ENCODE results near the gene DDX25. TPM values are rescaled to one million over a fixed set of nuclear protein-coding genes. Genes with fewer than 3 reads are reported as not detected.

The DDX25 gene
- not detected in 2 replicates for total RNA-seq

DNA sequence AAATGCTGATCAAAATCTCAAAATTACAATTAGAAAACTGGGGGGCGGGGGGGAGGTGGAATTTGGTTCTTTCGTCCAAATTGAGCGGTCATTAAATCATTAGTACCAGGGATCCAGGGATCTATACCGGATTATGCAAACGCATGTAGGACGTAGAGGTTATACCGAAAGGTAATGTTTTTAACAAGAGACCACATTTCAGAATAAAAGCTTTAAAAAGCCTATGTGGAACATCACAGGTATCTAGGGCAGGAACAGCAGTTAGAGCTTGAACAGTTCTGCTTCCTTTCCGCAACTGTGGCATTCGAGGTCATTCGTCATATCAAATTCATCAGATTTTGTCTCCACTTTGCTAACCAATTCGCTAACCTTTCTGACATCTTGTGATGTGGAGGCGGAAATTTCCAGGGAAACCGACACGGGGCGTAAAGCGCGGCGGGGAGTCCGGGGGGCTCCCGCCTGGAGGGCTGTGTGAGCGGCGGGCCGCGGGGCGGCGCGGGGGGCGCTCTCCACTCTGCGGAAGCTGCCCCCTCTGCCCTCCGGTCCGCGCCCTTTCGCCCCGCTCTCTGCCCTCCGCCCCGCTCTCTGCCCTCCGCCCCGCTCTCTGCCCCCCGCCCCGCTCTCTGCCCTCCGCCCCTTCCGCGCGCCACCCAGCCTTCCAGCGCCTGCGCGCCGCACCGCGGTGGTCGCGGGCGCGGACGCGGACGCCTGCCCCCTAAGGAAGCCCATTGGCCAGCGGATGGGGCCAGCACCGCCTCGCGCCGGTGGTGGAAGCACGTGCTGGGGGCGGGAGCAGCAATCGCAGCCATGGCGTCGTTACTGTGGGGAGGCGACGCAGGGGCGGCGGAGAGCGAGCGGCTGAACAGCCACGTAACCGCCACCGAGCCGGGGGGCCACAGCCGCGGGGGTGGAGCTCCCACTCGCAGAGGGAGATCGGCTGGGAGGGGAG is at the start of gene DDX25:
DDX25 (plus strand) TSS at position 798 of the 949 bp plus-strand sequence; CDS start at position 808, 10 bp downstream.

DNA sequence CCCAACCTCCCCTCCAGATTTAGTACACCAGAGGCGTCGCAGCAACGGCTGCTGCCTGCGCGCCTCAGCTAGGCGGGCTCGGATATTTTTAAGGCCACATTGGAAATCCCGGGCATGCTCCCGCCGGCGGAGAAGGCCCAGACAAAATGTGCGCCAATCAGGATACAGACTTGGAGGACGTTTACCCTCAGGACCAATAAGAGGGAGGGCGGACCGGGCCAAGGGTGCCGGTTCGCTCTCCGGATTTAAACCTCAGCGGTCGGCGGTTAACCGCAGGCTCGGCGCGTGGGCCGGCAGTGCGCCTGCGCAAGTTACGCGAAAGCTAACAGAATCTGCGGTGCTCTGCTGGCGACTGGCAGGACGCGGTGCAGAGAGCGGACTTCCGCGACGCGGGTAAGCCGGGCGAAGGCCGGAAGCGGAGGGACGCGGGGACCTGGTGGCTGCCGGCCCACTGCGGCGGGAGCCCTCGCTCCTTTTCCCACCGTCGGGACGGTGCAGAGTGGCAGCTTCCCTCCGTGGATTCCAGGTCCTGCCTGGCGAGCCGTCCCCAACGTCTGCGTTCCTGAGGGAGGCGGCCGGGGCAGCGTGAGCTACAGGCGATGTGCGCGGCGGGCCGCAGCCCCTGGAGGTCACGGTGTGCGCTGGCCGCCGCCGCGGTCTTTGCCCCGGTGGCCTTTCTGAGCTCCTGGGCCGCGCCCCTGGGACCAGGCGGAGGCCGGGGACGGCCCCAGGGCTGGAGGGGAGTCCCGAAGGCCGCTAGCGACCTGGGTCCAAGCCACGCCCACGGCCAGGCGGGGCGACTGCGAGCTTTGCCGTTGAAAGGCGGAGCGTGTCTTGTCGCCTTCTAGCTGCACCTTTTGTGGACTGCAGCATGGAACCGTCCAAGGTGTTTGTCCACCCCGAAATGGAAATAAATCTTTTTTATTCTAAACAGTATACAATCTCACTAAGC is 16.7 kb upstream of the DDX25 start, which contains the start of gene HYLS1:
HYLS1 (plus strand) TSS at position 296 of the 952 bp plus-strand sequence. CDS start 11,701 bp downstream, outside the sequence.

GRCh38 chr11:125902927-125903710 is 1.2 kb upstream of the DDX25 start, which contains the start of gene PUS3:
Gene PUS3, minus strand, starts transcription at chr11:125903206. Its CDS starts 6,922 bp downstream, at chr11:125896284.

DNA sequence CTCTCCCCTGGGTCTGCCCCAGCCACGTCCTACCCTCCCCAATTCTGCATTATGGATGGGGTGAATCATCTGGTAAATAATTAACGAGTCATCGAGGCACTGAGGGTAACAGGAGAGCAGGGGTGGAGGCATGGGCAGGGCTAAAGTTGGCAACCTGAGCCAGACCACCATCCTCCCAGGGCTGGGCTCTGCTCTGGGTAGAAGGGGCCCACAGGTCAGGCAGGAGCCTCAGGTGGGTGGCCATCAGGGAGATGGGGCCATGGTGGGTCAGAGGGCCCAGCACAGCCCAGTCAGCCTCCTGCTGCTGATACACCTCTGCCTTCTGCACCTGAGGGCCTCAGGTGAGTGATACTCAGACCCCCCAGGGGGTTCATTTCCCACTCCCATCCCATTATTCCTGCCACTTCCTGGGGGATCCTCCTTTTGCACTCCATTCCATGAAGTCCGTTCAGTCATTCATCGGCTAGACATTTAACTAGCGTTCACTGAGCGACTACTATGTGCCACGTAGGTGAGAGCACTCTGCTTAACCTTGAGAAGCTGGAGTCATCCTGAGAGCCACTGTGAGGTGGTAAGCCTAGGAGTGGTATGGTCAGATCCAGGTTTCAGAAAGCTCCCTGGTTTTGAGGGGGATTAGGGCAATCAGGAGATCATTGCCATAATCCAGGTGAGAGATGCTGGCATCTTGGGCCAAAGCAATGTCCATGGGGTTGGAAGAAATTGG is 41.7 kb downstream of the DDX25 start, which contains the start of gene VSIG10L2:
VSIG10L2 (plus strand) TSS at position 248 of the 724 bp plus-strand sequence; CDS start at position 260, 12 bp downstream.

Other genes starting within 250 kb of the DDX25 start
- gene ACRV1, start 223.7 kb upstream of the DDX25 start, total RNA-seq = not detected in 2 replicates
- not detected in 2 replicates for gene PATE1, start 158.2 kb upstream of the DDX25 start, total RNA-seq
- gene PATE2, start 125.7 kb upstream of the DDX25 start, total RNA-seq = 0.19 and 0.65 TPM in 2 replicates
- not detected in 2 replicates for gene PATE3, start 116.4 kb upstream of the DDX25 start, total RNA-seq
- gene PATE4, start 71.2 kb upstream of the DDX25 start, total RNA-seq = not detected in 2 replicates
- gene HYLS1, start 16.8 kb upstream of the DDX25 start, total RNA-seq = 7.5 and 9.7 TPM in 2 replicates
- gene PUS3, start 1.3 kb upstream of the DDX25 start, total RNA-seq = 12.0 and 14.7 TPM in 2 replicates
- gene VSIG10L2, start 41.5 kb downstream of the DDX25 start, total RNA-seq = not detected in 2 replicates
- 3.3 and 4.7 TPM in 2 replicates for gene CDON, start 158.4 kb downstream of the DDX25 start, total RNA-seq

Measured in vein endothelial cell (primary cell).